COLO829 (cell line): Measurements from ENCODE around the gene PADI3.
A peak's percentile ranks its signal among the peaks of the same experiment; 100 is the strongest.

ENCODE experiments used
- DNase-seq: peaks from one replicate; pipeline ENCODE4 v3.0.0; 2012; ENCODE audit warnings: low spot score

PADI3 gene, protein sequence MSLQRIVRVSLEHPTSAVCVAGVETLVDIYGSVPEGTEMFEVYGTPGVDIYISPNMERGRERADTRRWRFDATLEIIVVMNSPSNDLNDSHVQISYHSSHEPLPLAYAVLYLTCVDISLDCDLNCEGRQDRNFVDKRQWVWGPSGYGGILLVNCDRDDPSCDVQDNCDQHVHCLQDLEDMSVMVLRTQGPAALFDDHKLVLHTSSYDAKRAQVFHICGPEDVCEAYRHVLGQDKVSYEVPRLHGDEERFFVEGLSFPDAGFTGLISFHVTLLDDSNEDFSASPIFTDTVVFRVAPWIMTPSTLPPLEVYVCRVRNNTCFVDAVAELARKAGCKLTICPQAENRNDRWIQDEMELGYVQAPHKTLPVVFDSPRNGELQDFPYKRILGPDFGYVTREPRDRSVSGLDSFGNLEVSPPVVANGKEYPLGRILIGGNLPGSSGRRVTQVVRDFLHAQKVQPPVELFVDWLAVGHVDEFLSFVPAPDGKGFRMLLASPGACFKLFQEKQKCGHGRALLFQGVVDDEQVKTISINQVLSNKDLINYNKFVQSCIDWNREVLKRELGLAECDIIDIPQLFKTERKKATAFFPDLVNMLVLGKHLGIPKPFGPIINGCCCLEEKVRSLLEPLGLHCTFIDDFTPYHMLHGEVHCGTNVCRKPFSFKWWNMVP

DNA sequence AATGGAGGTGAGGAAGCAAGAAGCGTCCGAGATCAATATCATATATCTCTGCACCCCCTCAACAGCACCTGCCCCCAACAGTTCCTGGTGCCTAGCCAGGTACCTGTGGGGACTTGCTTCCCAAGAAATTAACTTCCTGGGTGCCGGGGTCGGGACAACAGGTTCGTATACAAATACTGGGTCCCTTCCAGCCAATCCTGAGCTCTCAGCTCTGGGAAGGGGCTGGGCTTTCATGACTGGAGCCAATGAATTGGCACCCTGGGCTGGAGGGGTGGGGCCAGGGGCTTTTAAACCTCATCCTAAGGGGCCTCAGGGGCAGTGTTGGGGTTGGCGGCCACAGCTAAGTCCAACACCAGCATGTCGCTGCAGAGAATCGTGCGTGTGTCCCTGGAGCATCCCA is at the start of gene PADI3:
TSS of gene PADI3 (plus strand) at position 318 of the 400 bp plus-strand sequence. CDS start at position 358, 40 bp downstream.
- no peak for DNase-seq

DNA sequence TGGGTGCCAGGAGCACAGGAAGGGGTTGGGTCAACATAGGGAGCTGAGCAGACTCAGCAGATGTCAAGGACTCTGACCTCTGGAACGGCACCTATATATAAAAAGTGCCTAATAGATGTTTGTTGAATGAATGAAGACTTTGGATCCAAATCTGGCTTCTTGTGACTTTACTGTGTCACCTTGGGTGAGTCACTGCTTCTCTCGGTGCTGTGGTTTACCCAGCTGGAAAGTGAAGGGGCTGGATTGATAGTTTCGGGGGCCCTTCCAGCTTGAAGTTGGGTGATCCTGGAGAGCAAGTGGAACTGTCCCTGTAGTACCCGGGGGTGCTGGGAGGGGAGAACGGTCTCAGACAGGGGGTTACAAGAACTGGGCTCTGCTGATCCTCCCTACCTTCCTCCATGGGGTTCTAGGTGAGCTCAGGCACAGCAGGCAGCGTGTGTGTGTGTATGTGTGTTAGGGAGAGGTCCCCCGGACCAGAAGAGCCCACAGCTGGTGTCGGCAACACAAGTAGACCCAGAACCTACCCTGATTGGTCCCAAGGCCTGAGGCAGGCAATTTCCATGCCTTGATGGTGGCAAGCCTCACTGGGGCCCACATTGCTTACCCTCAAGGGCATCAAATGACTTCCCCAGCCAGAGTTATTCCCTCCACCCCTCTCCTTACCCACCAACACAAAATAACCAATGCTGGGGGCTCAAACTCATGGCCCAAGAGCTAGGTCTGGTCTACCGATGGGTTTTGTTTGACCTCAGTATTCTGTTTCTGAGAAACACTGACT is 49.4 kb upstream of the PADI3 start:
- DNase-seq = no peak

DNA sequence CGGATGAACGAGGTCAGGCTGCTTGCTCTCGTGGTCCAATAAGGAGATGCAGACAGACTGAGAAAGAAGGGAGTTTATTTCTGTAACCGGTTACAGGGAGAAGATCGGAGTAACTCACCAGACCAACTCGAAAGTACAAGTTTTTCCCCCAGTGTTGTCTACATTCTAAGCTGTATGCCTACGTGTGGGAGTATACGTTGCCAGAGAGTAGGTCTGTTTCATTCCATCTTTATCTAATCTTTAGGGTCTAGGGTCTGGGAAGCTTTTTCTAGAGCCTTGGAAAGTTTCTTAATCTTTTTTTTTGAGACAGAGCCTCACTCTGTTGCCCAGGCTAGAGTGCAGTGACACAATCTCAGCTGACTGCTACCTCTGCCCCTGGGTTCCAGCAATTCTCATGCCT is 48.7 kb upstream of the PADI3 start:
- DNase-seq = no peak

DNA sequence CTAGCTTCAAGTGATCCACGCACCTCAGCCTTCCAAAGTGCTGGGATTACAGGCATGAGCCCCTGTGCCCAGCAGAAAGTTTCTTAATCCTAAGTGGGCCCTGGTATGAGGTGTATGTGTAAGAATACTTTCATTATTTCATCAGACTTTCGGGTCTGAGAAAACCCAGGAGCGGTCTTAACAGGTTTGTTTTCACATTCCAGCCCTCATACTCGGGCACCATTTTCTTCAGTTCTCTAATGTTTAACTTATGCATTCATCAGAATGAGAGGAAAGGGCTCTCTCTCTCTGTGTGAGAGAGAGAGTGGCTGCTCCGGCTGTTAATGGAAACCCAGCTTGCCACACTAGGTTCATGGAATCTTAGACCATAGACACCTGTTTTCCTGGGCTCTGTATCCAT is 48.1 kb upstream of the PADI3 start:
- DNase-seq = no peak

DNA sequence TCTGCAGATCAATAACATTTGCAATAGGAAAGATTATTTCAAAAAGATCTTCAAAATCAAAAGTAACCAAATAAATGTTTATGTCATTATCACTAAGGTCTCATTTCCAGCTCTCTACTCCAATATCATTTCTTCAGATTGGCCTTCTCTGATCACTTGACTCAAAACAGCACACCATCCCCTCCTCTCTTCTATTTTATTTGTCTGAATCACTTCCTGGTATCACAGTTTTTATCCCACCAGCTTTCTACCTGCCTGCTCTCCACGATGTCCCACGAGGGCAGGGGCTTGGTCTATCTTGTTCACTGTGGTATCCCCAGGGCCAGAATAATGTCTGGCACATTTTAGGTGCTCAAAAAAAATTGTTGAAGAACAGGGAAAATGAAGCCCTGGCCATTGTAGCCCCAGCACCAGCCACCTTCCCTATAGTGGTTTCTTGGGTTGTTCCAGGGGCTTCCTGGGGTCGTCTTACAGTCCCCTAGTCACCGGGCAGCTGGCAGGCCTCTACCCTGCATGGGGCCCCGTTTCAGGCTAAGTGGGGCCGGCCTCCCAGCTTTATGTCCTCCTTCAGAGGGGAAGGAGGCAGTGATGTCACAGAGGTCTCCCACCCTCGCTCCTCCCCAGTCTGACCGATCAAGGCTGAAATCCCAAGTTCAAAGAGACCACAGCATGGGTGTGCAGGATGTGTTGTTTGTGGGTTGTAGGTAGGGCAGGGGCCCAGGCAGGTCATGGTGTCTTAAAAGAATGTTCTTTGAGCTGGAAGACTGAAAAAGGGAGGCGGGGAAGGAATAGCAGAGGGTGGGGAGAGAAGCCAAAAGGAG is 47.5 kb upstream of the PADI3 start:
- DNase-seq = no peak

DNA sequence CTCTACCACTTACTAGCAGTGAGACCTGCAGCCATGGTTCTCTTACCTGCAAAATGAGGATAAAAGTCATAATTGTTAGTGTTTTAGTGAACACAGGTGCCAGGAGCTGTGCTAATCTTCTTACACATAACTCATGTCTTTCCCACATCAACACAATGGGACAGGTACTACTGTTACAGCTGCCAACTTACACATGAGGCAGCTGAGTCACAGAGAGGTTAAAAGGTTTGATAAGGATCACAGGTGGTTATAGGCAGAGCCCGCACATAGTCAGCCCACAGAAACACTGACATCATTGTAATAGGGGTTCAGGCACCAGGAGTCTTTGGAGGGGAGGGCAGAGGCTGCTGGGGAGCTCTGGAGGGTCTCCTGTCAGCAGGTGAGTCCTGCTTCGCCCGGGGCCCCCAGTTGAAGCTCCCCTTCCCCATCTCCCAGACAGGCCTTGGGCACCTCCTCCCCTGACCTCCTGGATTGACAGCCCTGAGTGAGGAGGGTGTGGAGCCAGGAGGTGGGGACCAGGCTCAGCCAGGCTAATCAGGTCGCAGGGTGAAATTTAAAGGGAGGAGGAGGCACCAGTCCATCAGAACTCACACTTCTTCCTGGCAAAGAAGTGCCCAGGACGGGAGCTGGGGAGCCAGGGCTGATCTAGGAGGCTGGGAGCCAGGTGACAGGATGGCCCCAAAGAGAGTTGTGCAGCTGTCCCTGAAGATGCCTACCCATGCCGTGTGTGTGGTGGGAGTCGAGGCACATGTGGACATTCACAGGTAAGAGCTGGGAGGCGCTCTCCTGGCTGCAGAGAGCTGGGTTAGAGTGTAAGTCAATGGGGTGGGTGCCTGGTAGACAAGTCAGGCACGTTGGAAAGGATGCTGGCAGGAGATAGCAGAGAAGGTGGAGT is 44.1 kb upstream of the PADI3 start, which contains the start of gene PADI1:
TSS of gene PADI1 (plus strand) at position 583 of the 895 bp plus-strand sequence. CDS start at position 673, 90 bp downstream.
- DNase-seq = no peak

DNA sequence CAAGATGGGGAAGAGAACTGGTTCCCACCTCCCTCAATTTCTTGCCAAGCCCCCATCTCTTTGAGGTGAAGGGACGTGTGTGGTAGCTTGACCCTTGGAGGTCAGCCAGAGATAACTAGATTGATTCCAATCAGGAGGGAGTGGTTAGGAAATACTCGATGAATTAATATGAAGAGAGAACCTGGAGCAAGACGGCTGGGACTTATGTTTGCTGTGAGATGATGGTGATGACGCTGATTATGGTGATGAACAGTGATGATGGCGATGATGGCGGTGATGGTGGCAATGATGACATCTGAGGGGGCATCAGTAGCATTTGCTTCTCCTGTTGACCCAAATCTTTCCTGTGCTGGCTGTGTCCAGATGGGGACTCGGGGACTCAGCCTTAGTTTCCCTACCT is 43.2 kb upstream of the PADI3 start:
- no peak for DNase-seq

DNA sequence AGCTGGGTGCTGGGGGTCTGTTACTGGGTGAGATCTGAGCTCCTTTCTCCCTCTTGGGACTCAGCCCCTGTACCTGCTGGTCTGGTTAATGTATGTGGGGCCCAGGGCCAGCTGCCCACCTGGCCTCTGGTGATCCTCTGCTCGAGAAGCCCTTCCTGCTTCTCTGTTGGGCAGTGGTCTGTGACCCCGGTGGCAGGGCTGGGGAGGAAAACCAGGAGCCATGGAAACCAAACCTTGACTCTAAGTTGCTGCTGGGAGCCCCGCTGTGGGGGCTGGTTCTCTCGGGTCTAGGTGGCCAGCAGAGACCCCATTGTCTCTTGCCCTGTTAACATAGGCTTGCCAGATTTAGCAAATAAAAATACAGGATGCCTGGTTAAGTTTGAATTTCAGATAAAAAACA is 42.7 kb upstream of the PADI3 start:
- DNase-seq = no peak

DNA sequence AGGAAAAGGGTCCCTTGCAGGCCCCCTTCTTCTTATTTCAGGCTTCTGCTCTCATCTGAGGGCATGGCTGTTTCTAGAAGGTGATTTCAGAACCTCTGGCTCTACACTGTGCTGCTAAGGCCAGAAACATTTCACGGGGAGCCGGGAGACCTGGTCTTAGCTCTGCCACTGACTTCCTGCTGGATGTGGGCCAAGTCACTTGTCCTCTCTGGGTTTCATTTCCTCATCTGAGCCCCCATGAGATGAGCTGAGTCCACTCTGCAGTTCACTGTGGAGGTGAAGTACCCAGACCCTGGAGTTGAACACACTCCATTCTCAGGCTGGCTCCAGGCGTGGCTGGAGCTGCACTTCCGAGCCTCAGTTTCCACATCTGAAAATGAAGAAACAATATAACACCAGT is 41.9 kb upstream of the PADI3 start:
- DNase-seq = no peak

DNA sequence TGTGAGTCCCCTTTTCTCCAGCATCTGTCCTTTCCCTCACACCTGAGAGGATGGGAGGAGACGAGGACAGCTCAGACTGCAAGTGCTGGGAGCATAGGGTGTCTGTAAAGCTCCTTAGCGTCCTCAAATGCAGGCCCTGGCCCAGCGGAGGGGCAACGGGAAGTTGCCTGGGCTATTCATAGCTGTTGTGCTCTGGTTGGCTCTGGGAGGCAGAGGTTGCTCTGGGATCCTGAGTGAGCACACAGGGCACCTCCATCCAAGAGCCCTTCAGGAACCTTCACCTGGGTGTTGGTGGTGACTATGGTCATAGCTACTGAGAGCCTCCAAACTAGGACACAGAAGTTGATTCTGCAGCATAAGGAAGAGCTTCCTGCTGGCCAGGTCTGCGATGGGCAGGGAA is 41.4 kb upstream of the PADI3 start:
- no peak for DNase-seq

DNA sequence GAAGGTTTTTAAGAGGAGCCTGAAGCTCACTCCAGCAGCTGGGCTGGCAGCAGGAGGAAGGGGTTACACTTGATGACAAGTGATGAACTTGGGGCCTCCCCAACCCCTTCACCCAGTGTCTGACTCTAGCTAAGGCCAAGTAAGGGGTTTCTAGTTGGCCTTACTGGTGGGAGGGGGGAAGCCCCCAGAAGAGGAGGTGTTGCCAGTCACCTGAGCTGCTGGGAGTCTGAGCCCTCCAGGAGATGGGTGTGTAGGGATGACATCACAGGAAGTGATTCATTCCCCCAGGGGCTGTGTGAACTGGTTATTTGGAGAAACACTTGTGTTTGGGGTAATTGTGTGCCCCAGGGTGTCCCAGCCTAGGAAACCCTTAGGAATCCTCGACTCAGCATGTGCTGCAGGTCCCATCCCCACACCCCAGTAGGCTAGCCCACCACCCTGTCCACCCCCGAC is 40.9 kb upstream of the PADI3 start:
- DNase-seq = peak; percentile 58

DNA sequence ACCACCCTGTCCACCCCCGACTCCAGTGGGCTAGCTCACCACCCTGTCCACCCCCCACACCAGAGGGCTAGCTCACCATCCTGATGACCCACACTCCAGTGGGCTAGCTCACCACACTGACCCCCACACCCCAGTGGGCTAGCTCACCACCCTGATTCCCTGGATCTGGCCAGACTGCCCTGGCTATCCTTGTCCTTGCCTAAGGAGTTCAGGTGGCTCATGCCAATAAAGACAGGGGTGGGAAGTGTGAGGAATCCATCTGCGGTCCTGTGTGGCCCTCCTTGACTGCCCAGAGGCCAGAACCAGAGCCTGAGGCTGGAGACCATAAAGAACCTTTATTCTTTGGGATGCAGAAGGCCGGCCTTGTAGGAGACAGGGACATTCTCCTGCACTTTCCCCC is 40.4 kb upstream of the PADI3 start:
- DNase-seq = no peak

DNA sequence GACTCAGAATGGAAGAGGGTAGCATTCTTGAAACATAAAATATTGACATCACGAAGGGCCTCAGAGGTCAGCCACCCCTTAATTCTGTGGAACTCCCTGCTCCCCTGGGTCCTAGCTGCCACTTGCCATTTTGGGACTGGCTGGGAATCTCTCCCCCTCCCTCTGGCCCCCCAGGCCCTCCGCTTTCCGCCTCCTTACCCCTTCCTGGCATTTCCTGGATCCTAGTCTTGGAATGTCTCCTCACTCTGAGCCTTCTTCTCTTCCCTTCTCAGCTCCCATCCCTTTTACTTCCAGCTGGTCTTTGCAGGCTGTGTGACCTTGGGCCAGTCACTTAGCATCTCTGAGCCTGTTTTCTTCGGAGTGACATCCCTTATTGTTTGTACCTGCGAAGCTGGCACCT is 39.5 kb upstream of the PADI3 start:
- DNase-seq = no peak

DNA sequence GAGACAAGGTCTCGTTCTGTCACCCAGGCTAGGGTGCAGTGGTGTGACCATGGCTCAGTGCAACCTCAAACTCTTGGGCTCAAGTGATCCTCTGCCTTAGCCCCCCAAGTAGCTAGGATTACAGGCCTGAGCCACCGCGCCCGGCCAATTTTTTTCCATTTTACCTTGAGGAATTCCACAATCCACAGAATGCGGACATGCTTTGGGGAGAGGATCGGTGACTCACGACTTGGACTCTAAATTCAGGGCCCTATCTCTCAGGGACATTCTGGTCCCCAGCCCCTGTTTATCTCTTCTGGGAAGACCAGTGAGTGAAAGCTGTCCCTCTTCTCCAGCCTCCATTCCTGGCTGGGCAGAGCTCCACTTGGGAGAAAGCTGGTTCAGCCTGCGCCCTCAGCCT is 38.7 kb upstream of the PADI3 start:
- no peak for DNase-seq

DNA sequence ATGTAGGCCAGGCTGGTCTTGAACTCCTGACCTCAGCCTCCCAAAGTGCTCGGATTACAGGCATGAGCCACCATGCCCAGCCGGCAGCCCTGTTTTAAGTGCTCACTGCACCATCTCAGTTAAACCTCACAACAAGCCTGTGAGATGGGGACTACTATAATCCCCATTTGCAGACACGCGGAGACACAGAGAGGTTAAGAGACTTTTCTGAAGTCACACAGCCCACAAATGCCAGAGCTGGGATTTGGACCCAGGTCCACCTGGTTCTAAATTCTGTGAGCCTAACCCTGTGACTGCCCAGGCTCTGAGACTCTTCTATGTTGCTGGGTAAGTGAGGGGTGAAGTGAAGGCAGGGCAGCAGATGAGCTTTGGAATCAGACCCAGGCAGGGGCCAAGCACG is 37.5 kb upstream of the PADI3 start:
- no peak for DNase-seq

DNA sequence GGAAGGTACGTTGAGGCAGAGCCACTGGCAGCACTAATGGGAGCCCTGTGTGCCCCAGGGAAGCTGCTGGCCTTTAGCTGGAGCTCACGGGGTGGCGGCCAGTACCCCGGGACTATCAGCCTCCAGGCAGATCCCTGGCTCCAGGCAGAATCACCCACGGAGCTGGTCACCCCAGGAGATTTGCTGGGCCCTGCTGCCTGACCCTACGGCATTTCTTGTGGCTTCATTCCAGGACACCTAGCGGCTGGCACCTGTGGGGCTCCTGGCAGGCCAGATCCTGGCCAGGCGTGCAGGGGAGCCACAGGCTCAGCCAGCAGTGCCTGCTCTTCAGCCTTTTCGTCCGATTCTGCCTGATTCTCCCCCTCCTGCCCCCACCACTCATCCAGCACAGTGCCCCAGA is 36.9 kb upstream of the PADI3 start:
- DNase-seq = no peak

DNA sequence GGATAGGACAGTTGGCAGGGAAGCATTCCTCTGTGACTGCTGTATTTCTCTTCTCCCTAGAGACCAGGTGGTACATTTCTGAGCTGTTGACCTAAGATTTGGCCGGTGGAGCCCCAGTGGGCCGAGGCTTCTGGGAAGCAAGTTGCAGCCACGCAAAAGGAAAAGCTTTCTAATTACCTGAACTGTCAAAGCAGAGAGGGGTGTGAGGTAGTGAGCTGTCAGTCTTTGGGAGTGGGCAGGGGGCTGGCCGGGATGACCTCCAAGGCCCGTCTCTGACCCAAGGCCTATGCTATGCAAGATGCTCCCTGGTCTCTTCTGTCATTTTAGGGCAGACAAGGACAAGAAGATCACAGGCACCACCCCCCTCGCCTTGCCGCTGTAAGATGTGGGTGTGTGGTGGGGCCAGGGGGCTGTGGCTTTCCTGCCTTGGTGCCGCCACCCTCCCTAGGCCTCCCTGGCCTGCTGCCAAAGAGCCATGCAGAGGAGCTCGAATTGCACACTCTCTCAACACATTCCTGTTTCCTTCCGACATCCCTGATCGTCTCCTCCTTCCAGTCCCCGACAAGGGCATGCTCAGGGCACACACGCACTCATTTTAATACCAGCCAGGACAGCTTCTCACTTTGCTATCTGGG is 36.3 kb upstream of the PADI3 start:
- DNase-seq = no peak

DNA sequence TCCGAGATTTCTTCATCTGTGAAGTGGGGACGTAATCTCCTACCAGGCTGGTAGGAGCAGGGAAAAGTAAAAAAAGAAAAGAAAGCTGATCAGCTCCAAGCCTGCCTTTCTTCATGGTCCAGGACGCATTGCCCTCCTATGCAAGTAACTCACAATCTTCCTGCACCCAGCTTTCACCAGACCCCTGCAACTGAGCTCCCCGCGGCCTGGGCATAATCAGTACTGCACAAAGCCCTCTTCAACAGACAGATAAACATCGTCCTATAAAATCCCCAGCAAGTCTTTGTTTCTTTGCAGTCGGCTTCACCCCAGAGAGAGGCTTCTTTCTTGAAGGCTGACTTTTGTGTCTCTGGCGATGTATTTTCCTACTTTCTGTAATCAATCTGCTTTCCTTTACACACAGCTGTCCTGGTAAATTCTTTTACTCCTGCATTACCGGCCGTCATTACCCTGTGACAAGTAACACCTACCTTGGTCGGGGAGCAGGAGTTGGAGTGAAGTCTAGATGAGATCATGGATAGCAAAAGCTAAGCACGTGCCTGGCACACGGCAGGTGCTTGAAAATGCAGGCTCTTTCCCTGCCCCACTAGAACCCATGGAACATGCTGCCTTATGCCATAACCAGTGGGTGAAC is 35.6 kb upstream of the PADI3 start:
- DNase-seq = no peak

DNA sequence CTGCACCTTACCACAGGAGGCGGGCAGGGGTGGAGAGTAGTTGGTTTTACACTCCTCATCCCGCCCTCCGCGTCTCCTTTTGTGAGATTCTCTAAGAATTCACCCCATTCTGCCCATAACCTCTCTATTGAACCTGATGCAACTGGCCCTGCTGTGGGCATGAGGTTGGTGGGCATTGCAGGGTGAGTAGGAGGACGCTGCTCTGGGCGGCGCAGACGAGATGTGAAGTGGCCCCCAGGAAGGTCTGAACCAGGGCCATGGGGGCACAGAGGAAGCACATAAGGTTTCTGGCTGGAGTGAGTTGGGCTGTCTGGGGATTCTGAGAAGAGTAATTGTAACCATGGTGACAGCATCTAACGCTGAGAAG is 35.1 kb upstream of the PADI3 start:
- no peak for DNase-seq
